ENCODE results near the gene FAM20C.
"Not testable (repeated sequence)": the region's sequence is repeated elsewhere in the genome, so short reads cannot be mapped to it uniquely, and the experiment has no call there.

Gene FAM20C

DNA sequence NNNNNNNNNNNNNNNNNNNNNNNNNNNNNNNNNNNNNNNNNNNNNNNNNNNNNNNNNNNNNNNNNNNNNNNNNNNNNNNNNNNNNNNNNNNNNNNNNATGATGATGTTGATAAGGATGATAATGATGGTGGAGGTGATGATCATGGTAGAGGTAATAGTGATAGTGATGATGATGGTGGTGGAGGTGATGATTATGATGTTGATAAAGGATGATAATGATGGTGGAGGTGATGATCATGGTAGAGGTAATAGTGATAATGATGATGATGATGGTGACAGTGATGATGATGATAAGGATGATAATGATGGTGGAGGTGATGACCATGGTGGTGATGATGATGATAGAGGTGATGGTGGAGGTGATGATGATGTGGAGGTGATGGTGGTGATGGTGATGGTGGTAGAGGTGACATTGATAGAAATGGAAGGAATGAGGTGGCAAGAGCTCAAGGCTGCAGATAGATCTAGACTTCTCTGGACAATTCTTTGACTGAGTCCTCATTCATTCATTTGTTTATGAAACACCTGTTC is 47.8 kb downstream of the FAM20C start:
- Histone ChIP-seq H2BK12ac (ENCODE audit: low read length in 2 of 2) (peak overlapping the region in 1 of 2 experiments; percentile 33), H3K18ac (ENCODE audit: low read depth in 1 of 2, low read length in 2 of 2) (no peak overlapping the region), H2BK15ac (ENCODE audit: low read depth, poor library complexity, severe bottlenecking) (no peak overlapping the region), H4K91ac (ENCODE audit: low read length) (no peak overlapping the region), H3K4me1 (ENCODE audit: control insufficient read depth, insufficient read depth, low read depth, low read length) (peaks cover 21% of the 10 kb centered on the region), H3K23ac (ENCODE audit: low read length in 2 of 2) (no peak overlapping the region), H3K27me3 (ENCODE audit: control insufficient read depth in 1 of 2, insufficient read depth in 1 of 2, low read length in 2 of 2) (no peaks in the 10 kb centered on the region), H3K79me1 (replicated peaks; ENCODE audit: low read length, poor library complexity, severe bottlenecking) (peaks cover 27% of the 10 kb centered on the region), H3K14ac (ENCODE audit: low read length in 2 of 2) (no peak overlapping the region), H2AFZ (ENCODE audit: low read depth, low read length) (no peak overlapping the region), H4K8ac (ENCODE audit: low read length) (no peak overlapping the region), H3K9ac (ENCODE audit: low read length) (no peak overlapping the region), H2AK5ac (ENCODE audit: low read length, severe bottlenecking) (no peak overlapping the region), H3K4me2 (ENCODE audit: low read length, poor library complexity, severe bottlenecking) (no peak overlapping the region), H3K9me3 (ENCODE audit: control insufficient read depth, low read length) (no peaks in the 10 kb centered on the region), H2BK5ac (ENCODE audit: low read depth, low read length, poor library complexity, severe bottlenecking) (no peak overlapping the region), H3K4ac (ENCODE audit: low read depth in 1 of 2, low read length in 2 of 2) (no peak overlapping the region), H3K4me3 (ENCODE audit: insufficient read depth in 1 of 2, low read depth in 1 of 2, low read length in 2 of 2) (no peak overlapping the region), H3K27ac (ENCODE audit: low read length, poor library complexity, severe bottlenecking) (no peak overlapping the region), H2BK120ac (ENCODE audit: low read depth, low read length) (no peak overlapping the region), H3K36me3 (ENCODE audit: control insufficient read depth in 1 of 2, insufficient read depth in 2 of 2, low read depth in 1 of 2, low read length in 2 of 2) (peaks cover 32 to 45% of the 10 kb centered on the region in 2 experiments)
- no peak for DNase-seq

DNA sequence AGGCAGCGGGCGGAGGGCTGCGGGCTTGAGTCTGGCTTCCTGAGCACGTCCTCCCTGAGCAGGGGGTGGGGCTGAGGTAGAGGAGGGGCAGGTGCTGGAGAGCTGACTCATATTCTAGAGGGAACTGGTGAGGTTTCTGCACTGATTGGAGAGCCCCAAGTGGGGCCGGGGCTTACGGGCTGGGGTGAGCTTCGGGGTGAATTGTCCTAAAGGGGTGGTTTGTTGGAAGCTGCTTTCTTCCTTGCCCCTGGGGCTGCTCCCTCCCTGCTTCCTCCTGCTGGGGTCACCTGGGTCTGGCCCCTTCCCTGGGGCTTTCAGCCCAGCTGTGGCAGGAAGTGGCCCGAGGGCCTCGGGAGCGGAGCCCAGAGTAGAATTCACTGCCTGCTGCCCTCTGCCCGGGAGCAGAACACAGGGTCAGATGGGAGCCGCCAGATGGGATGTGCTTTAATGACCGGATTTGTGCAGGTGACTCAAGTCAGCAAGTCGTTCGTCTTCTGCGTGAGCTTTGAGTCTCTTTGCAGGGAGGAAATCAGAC is 48.6 kb downstream of the FAM20C start:
- peak overlapping the region in 1 of 2 experiments; percentile 17 for H3K4me3 ChIP-seq (ENCODE audit: insufficient read depth in 1 of 2, low read depth in 1 of 2, low read length in 2 of 2)
- no peak overlapping the region for H4K91ac ChIP-seq (ENCODE audit: low read length)
- no peak overlapping the region for H2BK5ac ChIP-seq (ENCODE audit: low read depth, low read length, poor library complexity, severe bottlenecking)
- peaks cover 24% of the 10 kb centered on the region for H3K79me1 ChIP-seq (replicated peaks; ENCODE audit: low read length, poor library complexity, severe bottlenecking)
- H3K4me1 ChIP-seq (ENCODE audit: control insufficient read depth, insufficient read depth, low read depth, low read length) = peaks cover 14% of the 10 kb centered on the region
- no peak overlapping the region for H2AFZ ChIP-seq (ENCODE audit: low read depth, low read length)
- no peak overlapping the region for H2BK120ac ChIP-seq (ENCODE audit: low read depth, low read length)
- no peak overlapping the region for H3K18ac ChIP-seq (ENCODE audit: low read depth in 1 of 2, low read length in 2 of 2)
- 47% methylated on average over 16 of the region's 16 CpGs for WGBS
- peak overlapping the region in 1 of 2 experiments; percentile 58 for H3K4ac ChIP-seq (ENCODE audit: low read depth in 1 of 2, low read length in 2 of 2)
- H3K23ac ChIP-seq (ENCODE audit: low read length in 2 of 2) = no peak overlapping the region
- peaks cover 35 to 46% of the 10 kb centered on the region in 2 experiments for H3K36me3 ChIP-seq (ENCODE audit: control insufficient read depth in 1 of 2, insufficient read depth in 2 of 2, low read depth in 1 of 2, low read length in 2 of 2)
- H3K27ac ChIP-seq (ENCODE audit: low read length, poor library complexity, severe bottlenecking) = no peak overlapping the region
- H4K8ac ChIP-seq (ENCODE audit: low read length) = peak overlapping the region; percentile 14
- no peaks in the 10 kb centered on the region for H3K9me3 ChIP-seq (ENCODE audit: control insufficient read depth, low read length)
- H3K27me3 ChIP-seq (ENCODE audit: control insufficient read depth in 1 of 2, insufficient read depth in 1 of 2, low read length in 2 of 2) = no peaks in the 10 kb centered on the region
- no peak overlapping the region for H2BK15ac ChIP-seq (ENCODE audit: low read depth, poor library complexity, severe bottlenecking)
- H3K4me2 ChIP-seq (ENCODE audit: low read length, poor library complexity, severe bottlenecking) = no peak overlapping the region
- peak overlapping the region in 1 of 2 experiments; percentile 3 for H2BK12ac ChIP-seq (ENCODE audit: low read length in 2 of 2)
- no peak overlapping the region for H3K14ac ChIP-seq (ENCODE audit: low read length in 2 of 2)
- peak; percentile 45 for DNase-seq
- H2AK5ac ChIP-seq (ENCODE audit: low read length, severe bottlenecking) = no peak overlapping the region
- no peak overlapping the region for H3K9ac ChIP-seq (ENCODE audit: low read length)

DNA sequence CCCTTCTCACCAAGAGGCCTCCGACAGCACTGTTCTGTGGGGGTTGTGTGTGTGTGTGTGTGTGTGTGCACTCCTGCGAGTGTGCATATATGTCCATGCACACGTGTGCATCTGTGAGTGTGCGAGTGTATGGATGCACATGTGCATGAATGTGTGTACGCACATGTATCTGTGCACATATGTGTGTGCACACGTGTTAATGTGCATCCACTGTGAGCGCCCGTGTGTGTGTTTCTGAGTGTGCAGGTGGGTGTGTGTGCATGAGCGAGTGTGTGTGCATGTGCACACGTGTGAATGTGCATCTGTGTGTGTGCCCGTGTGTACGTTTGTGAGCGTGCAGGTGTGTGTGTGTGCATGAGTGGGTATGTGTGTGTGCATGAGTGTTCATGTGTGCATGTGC is 49.1 kb downstream of the FAM20C start:
- Histone ChIP-seq H3K36me3 (ENCODE audit: control insufficient read depth in 1 of 2, insufficient read depth in 2 of 2, low read depth in 1 of 2, low read length in 2 of 2) (peaks cover 34 to 45% of the 10 kb centered on the region in 2 experiments), H2BK15ac (ENCODE audit: low read depth, poor library complexity, severe bottlenecking) (no peak overlapping the region), H2BK120ac (ENCODE audit: low read depth, low read length) (no peak overlapping the region), H3K9ac (ENCODE audit: low read length) (no peak overlapping the region), H2BK12ac (ENCODE audit: low read length in 2 of 2) (no peak overlapping the region), H3K27me3 (ENCODE audit: control insufficient read depth in 1 of 2, insufficient read depth in 1 of 2, low read length in 2 of 2) (no peaks in the 10 kb centered on the region), H3K18ac (ENCODE audit: low read depth in 1 of 2, low read length in 2 of 2) (no peak overlapping the region), H3K14ac (ENCODE audit: low read length in 2 of 2) (no peak overlapping the region), H3K27ac (ENCODE audit: low read length, poor library complexity, severe bottlenecking) (no peak overlapping the region), H3K4me3 (ENCODE audit: insufficient read depth in 1 of 2, low read depth in 1 of 2, low read length in 2 of 2) (no peak overlapping the region), H4K91ac (ENCODE audit: low read length) (no peak overlapping the region), H3K4ac (ENCODE audit: low read depth in 1 of 2, low read length in 2 of 2) (no peak overlapping the region), H4K8ac (ENCODE audit: low read length) (no peak overlapping the region), H3K23ac (ENCODE audit: low read length in 2 of 2) (no peak overlapping the region), H2AFZ (ENCODE audit: low read depth, low read length) (no peak overlapping the region), H3K4me1 (ENCODE audit: control insufficient read depth, insufficient read depth, low read depth, low read length) (peaks cover 12% of the 10 kb centered on the region), H3K9me3 (ENCODE audit: control insufficient read depth, low read length) (no peaks in the 10 kb centered on the region), H3K79me1 (replicated peaks; ENCODE audit: low read length, poor library complexity, severe bottlenecking) (peaks cover 20% of the 10 kb centered on the region), H2AK5ac (ENCODE audit: low read length, severe bottlenecking) (no peak overlapping the region), H2BK5ac (ENCODE audit: low read depth, low read length, poor library complexity, severe bottlenecking) (no peak overlapping the region), H3K4me2 (ENCODE audit: low read length, poor library complexity, severe bottlenecking) (no peak overlapping the region)
- 94% methylated on average over 13 of the region's 13 CpGs for WGBS
- DNase-seq = no peak

DNA sequence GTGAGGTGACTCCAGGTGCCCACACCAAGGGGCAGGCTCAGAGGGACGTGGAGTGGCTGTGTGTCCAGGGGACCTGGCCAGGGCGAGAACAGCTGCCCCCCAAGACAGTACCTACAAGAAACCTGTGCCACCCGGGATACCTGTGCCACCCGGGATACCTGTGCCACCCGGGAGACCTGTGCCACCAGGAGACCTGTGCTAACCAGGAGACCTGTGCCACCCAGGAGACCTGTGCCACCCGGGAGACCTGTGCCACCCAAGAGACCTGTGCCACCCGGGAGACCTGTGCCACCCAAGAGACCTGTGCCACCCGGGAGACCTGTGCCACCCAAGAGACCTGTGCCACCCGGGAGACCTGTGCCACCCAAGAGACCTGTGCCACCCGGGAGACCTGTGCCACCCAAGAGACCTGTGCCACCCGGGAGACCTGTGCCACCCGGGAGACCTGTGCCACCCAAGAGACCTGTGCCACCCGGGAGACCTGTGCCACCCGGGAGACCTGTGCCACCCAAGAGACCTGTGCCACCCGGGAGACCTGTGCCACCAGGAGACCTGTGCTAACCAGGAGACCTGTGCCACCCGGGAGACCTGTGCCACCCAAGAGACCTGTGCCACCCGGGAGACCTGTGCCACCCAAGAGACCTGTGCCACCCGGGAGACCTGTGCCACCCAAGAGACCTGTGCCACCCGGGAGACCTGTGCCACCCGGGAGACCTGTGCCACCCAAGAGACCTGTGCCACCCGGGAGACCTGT is 50.6 kb downstream of the FAM20C start:
- not testable (repeated sequence) for H2AFZ ChIP-seq (ENCODE audit: low read depth, low read length); H3K23ac ChIP-seq (ENCODE audit: low read length in 2 of 2); H2AK5ac ChIP-seq (ENCODE audit: low read length, severe bottlenecking); H3K9me3 ChIP-seq (ENCODE audit: control insufficient read depth, low read length); H3K27ac ChIP-seq (ENCODE audit: low read length, poor library complexity, severe bottlenecking); H3K14ac ChIP-seq (ENCODE audit: low read length in 2 of 2); H3K4me3 ChIP-seq (ENCODE audit: insufficient read depth in 1 of 2, low read depth in 1 of 2, low read length in 2 of 2); H3K18ac ChIP-seq (ENCODE audit: low read depth in 1 of 2, low read length in 2 of 2); DNase-seq; H4K8ac ChIP-seq (ENCODE audit: low read length); H2BK15ac ChIP-seq (ENCODE audit: low read depth, poor library complexity, severe bottlenecking); H3K4ac ChIP-seq (ENCODE audit: low read depth in 1 of 2, low read length in 2 of 2); H3K9ac ChIP-seq (ENCODE audit: low read length); H4K91ac ChIP-seq (ENCODE audit: low read length); H3K27me3 ChIP-seq (ENCODE audit: control insufficient read depth in 1 of 2, insufficient read depth in 1 of 2, low read length in 2 of 2); H3K4me2 ChIP-seq (ENCODE audit: low read length, poor library complexity, severe bottlenecking); H2BK120ac ChIP-seq (ENCODE audit: low read depth, low read length); H2BK5ac ChIP-seq (ENCODE audit: low read depth, low read length, poor library complexity, severe bottlenecking)
- 92% methylated on average over 1 of the region's 21 CpGs for WGBS
- peaks cover 16% of the 10 kb centered on the region for H3K79me1 ChIP-seq (replicated peaks; ENCODE audit: low read length, poor library complexity, severe bottlenecking)
- peaks cover 42 to 48% of the 10 kb centered on the region in 2 experiments for H3K36me3 ChIP-seq (ENCODE audit: control insufficient read depth in 1 of 2, insufficient read depth in 2 of 2, low read depth in 1 of 2, low read length in 2 of 2)
- peak overlapping the region in 1 of 2 experiments; percentile 57 for H2BK12ac ChIP-seq (ENCODE audit: low read length in 2 of 2)
- peaks cover 12% of the 10 kb centered on the region for H3K4me1 ChIP-seq (ENCODE audit: control insufficient read depth, insufficient read depth, low read depth, low read length)
